SW 1271 (cell line): ENCODE data around the gene TPP2.

Experiments
- DNase-seq, 2 experiments: peaks; one replicate each; lab custom pipeline; 2025; lab: John Stamatoyannopoulos, UW

TPP2 gene

DNA sequence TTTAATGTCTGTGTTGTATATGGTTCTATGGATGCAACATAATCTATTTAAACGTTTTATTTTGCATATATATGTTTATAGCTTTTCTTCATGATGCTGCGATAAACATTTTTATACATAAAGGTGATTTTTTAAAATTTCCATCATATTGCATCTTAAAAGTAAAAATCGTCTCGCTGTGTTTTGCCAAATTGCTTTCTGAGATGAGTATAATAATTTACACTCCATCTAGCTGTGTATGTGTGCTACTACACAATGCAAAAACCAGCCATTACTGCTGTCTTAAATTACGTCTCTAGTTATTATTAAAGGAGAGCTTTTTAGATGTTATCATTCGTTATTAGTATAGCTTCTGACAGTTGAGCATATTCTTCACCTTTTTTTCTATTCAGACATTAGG is 60.8 kb downstream of the TPP2 start:
- no peak for DNase-seq

DNA sequence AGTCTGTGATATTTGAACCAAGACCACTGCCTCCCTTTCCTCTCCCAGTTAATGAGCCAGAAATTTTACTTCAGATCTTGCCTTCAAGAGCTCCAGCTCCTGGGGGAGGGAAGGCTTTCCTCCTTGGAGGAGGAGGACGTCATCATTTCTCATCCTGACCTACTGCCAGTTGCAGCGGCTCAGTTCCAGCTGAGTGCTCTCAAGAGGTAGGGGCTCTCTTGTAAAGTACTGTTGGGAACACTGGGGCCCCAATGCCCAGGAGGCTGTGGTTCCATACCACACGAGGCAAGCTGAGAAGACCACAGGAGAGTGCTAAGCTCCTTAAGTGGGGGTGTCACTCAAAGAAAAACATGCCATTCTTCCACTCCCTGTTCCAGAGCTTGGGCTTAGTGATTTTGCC is 61.9 kb downstream of the TPP2 start:
- DNase-seq, result no peak

DNA sequence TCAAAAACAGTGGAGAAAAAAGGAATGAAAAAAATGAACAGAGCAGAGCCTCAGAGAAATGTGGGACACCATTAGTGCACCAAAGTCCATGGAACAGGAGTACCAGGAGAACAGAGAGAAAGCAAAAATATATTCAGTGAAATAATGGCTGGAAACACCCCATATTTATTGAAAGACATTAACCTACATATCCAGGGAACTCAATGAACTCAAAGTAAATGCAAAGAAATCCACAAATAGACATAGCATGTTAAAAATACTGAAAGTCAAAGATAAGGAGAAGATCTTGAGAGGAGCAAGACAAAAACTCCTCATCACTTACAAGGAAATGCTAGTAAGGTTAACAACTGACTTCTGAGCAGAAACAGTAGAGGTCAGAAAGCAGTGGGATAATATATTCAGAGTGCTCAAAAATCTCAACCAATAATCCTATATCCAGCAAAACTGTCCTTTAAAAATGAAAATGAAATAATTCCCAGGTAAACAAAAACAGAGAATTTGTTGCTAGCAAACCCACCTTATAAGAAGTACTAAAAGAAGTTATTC is 62.5 kb downstream of the TPP2 start:
- no peak for DNase-seq

DNA sequence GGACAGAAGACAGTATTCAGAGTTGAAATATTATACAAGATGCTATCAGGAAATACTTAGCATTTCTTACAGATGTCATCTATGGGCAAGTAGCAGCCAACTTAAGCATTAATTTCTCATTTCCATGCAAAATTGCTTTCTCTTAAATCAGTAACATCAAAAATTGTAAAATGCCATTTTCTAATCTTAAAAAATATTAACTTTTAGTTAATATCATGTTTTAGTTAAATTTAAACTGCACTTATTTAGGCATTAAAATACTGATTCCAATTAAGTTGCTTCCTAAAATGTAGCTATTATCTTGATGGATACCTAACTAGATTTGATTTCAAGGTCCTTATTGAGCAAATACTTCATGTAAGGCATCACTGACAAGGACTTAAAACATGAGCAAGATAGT is 70.2 kb downstream of the TPP2 start:
- no peak for DNase-seq

DNA sequence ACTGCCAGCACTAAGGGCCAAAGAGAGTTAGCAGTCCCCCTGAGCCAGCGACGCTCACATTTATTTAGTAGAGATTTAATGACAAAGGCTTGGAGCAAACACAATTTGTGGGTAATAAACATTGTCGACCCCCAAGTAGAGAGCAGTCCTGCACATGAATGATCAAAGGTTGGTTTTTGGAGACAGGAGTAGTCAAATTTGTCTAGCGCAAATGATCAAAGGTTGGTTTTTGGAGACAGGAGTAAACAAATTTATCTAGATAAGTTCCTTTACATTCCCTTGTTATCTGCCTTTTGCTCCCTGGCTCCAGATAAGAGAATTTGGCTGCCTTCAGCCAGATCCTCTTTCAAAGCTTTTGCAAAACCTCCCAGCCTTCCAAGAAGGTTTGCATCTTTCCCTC is 71.1 kb downstream of the TPP2 start:
- no peak for DNase-seq

DNA sequence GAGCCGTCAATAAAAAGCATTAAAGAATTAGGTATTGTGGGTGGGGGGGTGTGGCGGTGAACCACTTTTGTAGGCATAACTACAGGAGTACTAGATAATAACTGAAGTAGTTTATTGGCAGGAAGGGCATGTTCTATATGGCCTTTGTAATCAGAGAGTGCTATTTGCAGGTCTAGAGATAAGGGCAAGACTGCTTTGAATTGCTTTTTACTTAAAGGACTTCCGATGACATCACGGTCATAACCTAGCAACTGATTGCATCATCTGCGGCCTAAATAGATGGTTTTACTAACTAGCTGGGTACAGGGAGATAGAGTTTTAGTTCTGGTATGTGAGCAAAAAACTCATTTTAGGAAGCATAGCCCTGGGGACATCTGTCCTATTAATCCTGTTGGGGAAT is 73.3 kb downstream of the TPP2 start:
- no peak for DNase-seq

DNA sequence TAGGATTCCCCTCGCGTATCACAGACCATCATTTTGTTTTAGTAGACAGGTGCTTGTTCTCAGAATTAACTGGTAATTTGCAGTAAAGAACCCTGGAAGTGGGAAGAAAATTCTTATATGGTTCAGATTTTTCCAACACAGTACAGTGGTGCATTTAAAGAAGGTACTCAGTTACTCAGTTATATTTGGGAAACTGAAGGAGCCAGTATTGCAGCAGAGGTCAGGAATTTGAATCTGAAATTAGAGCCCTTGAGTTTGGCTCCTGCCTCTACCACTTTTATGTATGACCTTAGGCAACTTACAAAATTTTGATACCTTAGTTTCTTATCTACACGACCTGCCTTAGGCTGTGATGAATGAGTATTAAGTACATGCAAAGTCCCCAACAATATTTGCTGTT is 78.3 kb downstream of the TPP2 start:
- DNase-seq, result no peak

DNA sequence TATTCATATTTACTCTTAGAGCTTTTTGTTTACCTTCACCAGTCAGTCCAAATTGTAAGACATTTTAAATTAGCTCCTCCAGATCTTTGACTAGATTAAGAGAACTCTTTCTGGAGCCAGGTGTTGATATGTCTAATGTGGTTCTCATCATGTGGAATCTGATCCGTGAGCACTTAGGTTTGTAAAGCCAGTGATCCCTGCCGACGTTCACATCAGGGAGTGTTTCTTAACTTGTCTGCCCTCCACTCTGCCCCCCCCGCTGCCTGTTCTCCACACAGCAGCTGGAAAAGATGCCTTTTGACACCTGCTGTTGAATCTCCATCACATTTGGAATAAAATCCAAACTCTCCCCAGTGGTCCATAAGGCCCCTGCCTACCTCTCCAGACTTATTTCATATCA is 80.3 kb downstream of the TPP2 start:
- DNase-seq, result no peak

DNA sequence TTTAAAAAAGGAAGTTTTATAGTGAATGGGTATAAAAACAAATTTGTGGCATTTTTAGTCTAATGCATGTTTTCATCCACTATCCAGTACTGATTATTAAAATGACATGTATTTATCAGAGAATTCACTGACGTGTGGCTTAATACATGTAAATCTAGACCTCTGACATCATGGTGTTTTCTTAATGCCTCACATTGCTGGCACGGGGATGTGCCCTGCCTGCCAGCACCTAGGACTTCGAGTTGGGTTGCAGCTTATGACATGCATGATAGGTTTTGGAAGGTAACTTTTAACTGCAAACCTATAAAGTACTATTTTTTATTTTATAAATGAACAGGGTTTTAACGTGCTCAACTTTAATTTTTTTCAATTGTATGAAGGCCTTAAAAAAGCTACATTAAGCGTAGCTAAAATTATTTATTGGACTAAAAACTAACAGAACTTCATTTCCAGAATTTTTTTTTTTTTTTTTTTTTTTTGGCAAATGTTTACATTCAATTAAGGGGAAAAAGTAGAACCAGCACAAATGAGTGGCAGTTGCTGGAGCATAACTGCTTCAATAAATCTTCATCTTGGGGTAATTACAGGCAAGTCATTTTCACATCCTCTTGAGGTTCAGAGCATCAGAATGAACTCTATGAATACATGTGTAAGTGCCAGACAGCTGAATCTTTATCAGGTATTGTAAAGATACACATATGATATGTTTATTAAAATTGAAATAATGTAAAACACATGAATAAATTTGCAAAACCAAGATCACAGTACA is 81.7 kb downstream of the TPP2 start:
- no peak for DNase-seq

DNA sequence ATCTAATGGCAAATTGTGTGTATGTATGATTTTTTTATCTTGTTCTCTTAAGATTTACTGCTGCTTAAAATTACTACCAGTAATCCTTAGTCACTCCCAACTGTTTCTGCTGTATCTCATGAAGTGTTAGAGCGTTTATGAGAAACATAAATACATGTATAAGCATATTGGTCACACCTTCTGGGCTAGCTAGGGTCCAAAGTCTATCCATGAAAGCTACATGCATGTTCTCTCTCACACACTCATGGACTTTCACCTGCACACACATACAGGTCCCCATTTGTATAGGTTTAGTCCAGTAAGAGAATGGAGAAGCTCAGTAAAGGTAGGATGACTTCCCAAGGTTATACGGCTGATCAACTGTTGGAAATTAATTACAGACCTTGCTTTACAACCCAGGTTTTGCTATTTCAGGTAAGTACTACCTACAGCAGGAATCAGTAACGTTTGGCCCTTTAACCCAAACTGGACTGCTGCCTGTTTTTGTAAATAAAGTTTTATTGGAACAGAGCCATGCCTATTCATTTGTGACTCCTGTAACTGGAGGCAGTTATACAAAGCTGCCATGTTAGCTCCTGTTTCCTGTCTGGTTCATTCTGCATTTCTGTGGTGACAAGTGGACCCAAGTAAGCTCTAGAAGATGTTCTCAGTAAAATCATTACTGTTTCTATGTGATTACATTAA is 82.8 kb downstream of the TPP2 start:
- DNase-seq, result no peak

DNA sequence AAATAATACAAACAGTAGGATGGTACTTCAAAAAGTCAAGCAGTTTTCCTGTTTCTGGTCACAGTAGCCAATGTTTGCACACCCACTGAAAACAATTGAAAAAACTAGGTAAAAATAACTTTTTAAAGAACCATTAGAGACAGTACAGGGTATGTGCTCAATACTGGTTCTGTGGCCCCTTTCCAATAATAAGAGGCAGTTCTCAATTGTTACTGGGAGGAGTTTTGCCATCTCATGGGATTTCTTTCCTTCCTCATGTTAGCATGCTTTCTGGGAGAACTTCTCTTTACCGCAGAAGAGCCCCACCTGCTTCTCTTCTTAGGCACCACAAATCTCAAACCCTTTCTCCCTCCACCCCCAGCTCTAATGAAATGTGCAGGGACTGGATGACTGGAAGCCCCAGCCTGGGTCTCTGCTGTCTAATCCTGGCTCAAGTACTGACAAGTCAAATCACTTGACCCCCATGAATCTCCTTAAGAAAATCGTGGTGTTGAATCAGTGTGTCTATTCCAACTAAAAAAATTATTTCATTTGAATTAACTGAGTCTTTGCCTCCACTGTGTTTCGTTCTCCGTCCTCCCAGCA is 83.4 kb downstream of the TPP2 start:
- DNase-seq, result no peak

DNA sequence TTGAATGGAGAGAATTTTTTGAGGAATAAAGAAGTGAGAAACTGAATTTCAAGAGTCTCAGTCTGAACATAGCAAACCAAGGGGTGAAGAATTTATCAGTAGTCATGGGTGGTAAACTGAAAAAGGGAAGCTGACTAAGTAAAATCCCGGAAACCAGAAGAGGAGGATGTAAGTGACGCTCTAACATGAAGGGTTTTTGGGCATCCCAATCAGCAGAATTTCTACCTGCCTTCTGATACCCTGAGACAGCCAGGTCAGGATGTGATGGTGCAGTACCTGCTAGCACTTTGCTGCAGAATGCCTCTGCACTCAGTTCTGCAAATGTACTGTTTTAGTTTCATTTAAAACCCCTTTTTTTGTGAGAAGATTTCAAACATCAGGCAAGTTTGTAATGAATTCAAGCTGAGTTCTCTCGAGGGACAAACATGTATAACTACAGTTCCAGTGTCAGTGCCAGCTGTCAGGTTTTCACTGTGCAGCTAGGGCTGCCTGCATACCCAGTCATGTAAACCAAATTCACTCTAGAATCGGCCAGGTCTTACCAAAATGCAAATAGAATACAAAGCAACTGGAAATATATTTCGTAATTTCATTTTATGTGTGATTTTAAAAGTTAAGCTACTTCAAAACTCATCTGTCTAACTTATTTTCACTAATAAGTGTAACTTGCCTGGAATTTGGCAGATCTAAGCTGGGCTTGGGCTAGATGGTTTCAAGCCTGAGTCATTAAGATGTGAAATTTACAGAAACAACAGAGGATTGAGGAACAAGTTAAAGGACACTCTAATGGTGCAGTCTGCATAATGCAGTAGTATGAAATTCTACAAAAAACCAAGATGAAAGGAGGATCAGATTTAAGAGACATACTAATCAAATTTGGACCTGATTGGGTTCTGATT is 84.3 kb downstream of the TPP2 start:
- DNase-seq, result no peak

DNA sequence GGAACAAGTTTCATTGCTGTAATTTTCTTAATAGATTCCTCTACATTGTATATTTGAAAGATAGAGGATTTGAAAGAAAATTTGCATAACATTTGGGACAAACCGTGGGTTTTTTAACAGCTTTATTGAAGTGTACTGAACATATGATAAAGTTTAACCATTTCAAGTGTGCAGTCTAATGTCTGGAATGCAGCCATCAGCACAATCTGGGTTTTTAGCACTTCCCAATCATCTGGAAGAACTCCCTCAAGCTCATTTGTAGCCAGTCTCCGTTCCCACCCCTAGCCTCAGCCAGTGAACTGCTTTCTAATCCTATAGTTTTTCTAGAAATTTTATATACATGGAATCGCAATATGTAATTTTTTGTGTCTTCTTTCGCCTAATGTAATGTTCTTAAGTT is 85.4 kb downstream of the TPP2 start:
- no peak for DNase-seq

DNA sequence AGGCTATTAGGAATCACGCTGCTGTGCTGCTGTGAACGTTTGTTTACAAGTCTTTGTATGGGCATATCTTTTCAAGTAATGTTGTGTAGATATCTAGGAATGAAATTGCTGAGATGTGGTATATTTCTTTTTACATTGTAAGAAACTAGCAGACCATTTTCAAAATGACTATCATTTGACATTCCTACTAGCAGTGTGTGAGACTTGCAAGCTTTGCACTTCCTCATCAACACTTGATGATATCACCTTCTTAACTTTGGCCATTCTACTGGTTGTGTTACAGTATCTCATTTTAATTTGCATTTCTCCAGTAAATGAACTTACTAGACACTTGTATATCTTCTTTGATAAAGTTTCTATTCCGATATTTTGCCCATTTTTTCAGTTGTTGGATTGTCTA is 85.9 kb downstream of the TPP2 start:
- no peak for DNase-seq

DNA sequence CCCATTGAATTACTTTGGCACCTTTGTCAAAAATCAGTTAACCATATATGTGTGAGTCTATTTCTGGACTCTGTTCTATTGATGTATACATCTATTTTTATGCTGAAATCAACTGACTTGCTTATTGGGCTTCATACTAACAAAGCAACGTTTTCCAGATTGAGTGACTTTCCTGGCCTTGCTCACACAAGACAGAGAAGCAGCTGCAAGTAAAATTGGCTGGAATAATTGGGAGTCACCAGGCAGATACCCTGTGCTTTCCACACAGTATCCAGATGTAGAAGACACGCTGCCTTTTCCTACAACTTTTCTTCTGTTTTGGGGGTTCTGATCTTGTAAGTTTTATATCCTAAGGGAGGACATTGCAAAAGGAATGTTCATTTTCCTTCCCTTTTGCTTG is 86.9 kb downstream of the TPP2 start:
- DNase-seq, result no peak

DNA sequence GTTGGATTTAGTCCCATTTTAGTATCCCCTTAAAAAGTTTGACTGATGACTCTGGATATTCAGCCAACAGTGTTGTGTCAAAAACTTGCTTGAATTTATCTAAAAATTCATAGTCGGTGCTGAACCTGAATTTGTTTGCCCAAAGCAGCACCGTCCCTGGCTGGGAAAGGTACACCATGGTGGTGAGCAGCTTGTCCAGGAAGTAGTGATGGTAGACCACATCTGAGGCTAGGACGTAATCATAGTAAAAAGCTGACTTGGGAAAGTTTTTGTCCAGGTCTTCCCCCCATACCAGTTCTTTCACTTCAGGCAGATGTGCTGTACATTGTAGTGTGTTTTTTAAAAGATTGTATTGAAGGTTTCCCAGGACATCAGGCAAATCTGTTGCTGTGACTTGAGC is 89.2 kb downstream of the TPP2 start:
- DNase-seq, result no peak

DNA sequence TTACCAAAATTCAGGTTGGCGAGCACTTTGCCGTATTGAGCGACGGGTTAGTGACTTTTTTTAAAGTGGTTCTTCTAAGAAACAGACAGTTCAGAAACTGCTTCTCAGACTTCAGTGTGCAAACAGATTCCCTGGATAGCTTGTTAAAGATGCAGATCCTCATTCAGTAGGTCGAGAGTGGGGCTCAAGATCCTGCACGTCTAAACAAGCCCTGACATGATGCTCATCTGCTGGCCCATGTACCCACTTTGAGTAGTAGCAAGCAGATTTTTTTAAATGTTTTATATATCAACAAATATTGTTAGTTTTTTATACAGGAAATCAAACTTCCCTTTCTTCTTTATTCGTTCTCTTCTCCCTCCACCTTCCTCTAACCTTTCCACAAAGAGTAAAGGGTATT is 90.7 kb downstream of the TPP2 start:
- no peak for DNase-seq

DNA sequence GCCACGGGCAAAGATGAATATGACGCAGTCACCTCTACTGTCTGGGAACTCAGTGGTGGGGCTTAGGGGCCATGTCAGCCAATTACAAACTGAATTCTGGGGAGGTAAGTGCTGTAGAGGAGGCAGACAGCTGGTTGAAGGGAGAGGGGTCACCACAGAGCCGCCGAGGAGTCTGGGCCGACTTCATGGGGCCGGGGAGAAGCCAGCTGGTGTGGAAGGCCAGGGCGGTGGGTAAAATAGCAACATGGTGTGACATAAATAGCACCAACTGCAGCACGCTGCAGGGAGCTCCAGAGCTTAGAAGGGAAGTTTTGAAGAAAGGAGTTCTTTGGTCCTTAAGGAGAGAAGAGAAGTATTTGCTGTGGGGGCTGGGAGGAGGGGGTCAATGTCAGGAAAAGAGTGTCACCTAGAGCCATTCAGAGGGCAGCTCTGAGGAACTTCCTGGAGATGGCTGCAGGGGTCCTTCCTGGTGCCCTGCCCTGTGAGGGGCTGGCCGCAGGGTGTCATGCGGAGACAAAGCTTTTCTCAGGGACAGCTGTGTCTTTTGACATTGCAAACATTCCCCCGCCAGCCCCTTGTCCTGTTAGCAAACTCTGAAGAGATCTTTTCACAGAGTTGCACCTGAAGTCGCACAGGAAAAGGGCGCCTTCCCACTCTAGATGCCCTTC is 91.7 kb downstream of the TPP2 start:
- DNase-seq, result no peak

DNA sequence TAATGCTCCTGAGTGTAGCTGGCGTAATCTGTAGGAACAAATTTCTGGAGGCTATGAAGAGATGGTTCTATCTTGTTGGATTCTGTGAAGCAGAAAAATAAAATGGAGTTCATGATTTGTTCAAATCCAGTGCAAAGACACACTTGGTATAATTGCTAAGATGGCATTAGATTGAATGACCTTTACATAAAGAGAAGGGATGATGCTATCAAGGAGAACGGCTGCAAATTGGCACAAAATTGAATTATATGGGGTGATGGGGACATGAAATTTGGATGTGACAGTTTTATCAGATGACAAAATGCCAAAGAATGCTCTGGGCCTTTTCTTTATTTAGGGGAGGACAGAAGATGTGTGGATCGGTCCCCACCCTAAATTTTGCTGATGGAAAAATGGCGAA is 94.1 kb downstream of the TPP2 start:
- no peak for DNase-seq

DNA sequence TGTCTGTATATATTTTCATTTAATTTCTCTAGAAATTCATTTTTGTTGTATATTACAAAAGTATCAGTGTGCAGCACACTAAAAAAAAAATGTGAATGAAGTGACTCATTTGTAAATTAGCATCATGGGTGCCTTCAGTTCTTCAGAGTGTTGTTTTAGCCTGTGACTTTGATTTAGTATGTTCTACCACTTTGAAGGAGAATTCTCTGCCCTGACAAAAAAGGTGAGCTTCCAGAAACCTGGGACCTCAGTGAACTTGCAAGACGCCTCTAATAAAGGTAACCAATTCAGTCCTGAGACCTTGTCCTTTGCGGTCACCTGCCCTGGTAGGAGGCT is 95.7 kb downstream of the TPP2 start:
- no peak for DNase-seq

DNA sequence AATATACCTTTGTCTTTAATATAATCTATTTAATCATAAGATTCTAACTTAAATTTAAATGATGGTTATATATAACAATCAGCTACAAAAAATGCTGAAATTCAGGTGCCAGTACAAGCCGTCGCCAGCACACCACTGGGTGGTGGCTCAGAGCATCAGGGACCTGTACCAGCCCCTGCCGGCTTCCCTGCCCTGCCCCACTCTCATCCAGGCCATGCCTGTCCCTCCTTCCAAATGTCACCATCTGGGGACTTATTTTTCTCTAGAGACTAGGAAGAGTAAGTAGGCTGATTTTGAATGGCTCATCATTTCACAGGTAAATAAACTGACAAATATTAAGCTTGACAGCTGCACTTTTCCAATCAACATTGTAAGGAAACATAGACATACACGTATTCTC is 96.5 kb downstream of the TPP2 start:
- no peak for DNase-seq

DNA sequence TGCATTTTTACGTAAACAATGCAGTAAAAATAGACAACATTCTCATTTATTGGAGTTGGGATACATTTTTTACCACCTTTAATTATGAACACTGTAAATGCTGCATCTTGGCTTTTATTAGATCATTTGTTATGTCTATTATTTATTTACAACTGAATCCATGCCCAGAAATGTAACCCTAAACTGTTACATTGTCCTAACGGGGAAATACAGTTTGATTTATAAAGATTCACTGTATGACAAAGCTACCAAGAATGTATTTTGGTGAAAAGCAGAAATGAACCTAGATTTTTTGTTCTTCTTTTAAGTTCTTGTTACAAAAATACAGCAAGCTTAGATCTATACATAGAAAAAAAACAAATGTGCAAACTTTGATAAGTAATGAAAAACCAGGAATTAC is 97.0 kb downstream of the TPP2 start:
- no peak for DNase-seq
